RWPE1 (cell line): Measurements from ENCODE around the gene ALDH1B1.
"Not testable (repeated sequence)": the region's sequence is repeated elsewhere in the genome, so short reads cannot be mapped to it uniquely, and the experiment has no call there.

Experiments
- CTCF ChIA-PET: fragments of 350-600 bp; sonication (Branson Sonifier 250); formaldehyde crosslinking; extraction: SDS; loops from one replicate; lab custom pipeline; 2021; lab: Yijun Ruan, JAX
- POLR2A ChIA-PET: fragments of 400-600 bp; formaldehyde crosslinking; extraction: SDS; loops from one replicate; lab custom pipeline; 2020; ENCODE audit warnings: antibody characterized with exemption; ENCODE audit not compliant: low non-redundant PET; lab: Yijun Ruan, JAX
- DNase-seq: peaks from one replicate; pipeline ENCODE4 v3.0.0; 2012; ENCODE audit warnings: low spot score
- H3K27ac ChIP-seq: fragments of 450-650 bp; 2 replicates; pipeline ENCODE4 v1.5.1; 2017
- CTCF ChIP-seq: fragments of 450-650 bp; conservative IDR thresholded peaks from 2 replicates; pipeline ENCODE4 v1.5.1; 2017; ENCODE audit warnings: low read depth, mild to moderate bottlenecking

Gene ALDH1B1

GRCh38 chr9:38395653-38396370, 3.3 kb downstream of the ALDH1B1 start:
- H3K27ac ChIP-seq = no peak overlapping the region
- ChIA-PET CTCF (no interaction called here), POLR2A (no interaction called here)
- no peak for TF ChIP-seq CTCF
- DNase-seq = no peak

- ChIA-PET POLR2A (no interaction called here), CTCF (no interaction called here)
- DNase-seq = no peak
- H3K27ac ChIP-seq = no peak overlapping the region
- TF ChIP-seq CTCF = no peak
Measured at GRCh38 chr9:38396371-38396671, 3.8 kb downstream of the ALDH1B1 start.

- CTCF ChIA-PET = interaction anchor here (0.7 kb wide), 1 partner anchor 311 kb away, joined by 3 read pairs; no protein-coding TSS in a partner anchor
- H3K27ac ChIP-seq, DNase-seq, POLR2A ChIA-PET: not testable (repeated sequence)
Measured at GRCh38 chr9:38399191-38399590, 6.7 kb downstream of the ALDH1B1 start.

- DNase-seq = no peak
- ChIA-PET POLR2A (no interaction called here), CTCF (no interaction called here)
- TF ChIP-seq CTCF = no peak
- H3K27ac ChIP-seq = no peak overlapping the region
Measured at GRCh38 chr9:38401994-38402393, 9.5 kb downstream of the ALDH1B1 start.

- TF ChIP-seq CTCF = no peak
- ChIA-PET POLR2A (no interaction called here), CTCF (interaction anchor here (0.6 kb wide), 1 partner anchor 12 kb away, joined by 3 read pairs; no protein-coding TSS in a partner anchor)
- H3K27ac ChIP-seq = no peak overlapping the region
- DNase-seq = no peak
Measured at GRCh38 chr9:38404314-38404713, 11.8 kb downstream of the ALDH1B1 start.

GRCh38 chr9:38405785-38406184, 13.3 kb downstream of the ALDH1B1 start:
- no peak for DNase-seq

More at GRCh38 chr9:38405785-38406184, 13.3 kb downstream of the ALDH1B1 start:
- no peak overlapping the region for H3K27ac ChIP-seq
- CTCF ChIA-PET = no interaction called here
- POLR2A ChIA-PET = no interaction called here
- no peak for TF ChIP-seq CTCF
